HG03354 (cell line): ENCODE measurements around the gene PPP2R1A.

Source experiments
- ATAC-seq: cut with Tn5 transposase; IDR thresholded peaks from one replicate; pipeline ENCODE4 v1.9.1; 2021; ENCODE audit warnings: mild to moderate bottlenecking; ENCODE audit not compliant: unreplicated experiment, poor library complexity, severe bottlenecking

The PPP2R1A gene

DNA sequence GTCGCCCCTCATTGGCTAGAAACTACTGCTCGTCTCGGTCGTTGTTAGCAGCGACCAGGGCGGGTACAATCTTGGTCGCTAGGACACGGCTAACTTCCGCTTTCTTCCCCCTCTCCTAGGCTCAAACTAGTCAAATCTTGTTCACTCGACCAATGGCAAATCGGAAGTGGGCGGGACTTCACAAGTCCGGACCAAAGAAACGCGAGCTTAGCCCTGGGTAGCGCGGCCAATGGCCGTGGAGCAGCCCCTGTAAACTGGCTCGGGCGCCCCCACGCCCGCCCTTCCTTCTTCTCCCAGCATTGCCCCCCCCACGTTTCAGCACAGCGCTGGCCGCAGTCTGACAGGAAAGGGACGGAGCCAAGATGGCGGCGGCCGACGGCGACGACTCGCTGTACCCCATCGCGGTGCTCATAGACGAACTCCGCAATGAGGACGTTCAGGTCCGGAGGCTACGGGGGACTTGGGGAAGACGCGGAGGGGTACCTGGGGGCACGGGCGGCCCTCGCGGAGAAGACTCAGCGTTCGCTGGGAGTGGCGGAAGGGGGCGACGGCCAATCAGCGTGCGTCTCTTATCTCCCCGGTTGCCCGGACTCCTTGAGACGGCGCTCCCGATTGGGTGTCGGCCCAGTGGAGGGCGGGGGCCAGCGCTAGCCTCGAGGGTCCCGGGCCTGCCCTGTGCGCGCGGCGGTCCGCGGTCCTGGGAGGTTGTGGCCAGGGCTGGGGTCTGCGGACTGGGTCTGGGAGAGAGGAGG is at the start of gene PPP2R1A:
Gene PPP2R1A, plus strand, starts transcription at position 318 of the 752 bp plus-strand sequence. Its CDS starts 45 bp downstream, at position 363.
- peak; percentile 92 for ATAC-seq

- ATAC-seq, result no peak
These were observed 48.6 kb upstream of the PPP2R1A start for GRCh38 chr19:52141203-52141602.

GRCh38 chr19:52142001-52142595 is 47.8 kb upstream of the PPP2R1A start:
- ATAC-seq, result no peak

DNA sequence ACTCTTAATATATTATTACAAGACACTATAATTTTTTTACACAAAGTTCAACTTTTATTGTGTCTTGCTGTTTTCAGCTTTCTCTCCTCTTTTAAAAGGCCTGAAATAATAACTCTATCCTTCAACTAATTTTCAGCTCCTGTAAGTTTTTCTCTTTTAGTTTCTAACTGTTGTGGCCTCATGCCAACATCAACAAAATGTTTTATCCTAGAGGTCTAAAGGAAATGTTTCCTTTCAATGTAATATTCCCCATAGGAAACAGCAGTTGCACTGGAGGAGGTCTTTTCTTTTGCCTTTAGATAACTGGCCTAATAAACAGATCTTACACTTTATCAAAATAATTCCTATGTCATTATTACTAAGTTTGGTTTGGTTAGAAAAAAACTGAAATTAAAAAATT is 41.6 kb upstream of the PPP2R1A start:
- no peak for ATAC-seq

- no peak for ATAC-seq
These were observed 34.1 kb upstream of the PPP2R1A start for GRCh38 chr19:52155596-52156359.

DNA sequence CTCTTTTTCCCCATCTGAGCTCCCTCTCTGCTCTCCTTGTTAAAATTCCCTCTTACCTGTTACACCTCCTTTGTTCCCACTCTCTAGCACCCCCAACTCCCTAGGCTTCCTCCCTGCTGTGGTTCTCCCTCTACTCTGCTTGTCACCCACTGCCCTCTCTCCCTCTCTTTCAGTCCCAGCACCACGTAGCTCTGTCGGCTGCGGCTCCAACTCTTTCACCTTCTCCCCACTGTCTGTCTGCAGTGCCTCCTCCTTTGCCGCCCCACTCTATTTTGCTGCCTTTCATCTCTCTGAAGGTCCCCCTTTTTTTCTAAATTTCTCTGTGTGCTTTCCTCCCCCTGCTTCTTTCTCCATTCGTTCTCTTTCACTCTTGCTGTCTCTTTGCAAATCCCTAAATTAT is 19.5 kb upstream of the PPP2R1A start:
- ATAC-seq, result no peak

- peak; percentile 34 for ATAC-seq
These were observed 19.0 kb upstream of the PPP2R1A start for GRCh38 chr19:52170863-52171320.

GRCh38 chr19:52171321-52172169 is 18.3 kb upstream of the PPP2R1A start, which contains the start of gene ZNF836:
Gene ZNF836 (minus strand): TSS chr19:52171621. CDS start chr19:52168072, 3,549 bp downstream.
- ATAC-seq, result peak; percentile 86

DNA sequence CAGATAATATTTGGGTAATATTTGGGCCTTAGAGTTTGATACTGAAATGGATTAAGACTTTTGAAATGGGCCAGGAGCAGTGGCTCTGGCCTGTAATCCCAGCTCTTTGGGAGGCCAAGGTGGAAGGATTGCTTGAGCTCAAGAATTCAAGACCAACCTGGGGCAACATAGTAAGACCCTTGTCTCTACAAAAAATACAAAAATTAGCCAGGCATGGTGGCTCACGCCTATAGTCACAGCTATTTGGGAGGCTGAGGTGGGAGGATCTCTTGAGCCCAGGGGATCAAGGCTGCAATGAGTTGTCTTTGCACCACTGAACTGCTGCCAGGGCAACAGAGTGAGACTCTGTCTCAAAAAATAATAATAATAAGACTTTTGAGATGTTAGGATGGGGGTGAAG is 17.5 kb upstream of the PPP2R1A start:
- no peak for ATAC-seq

GRCh38 chr19:52176574-52176973 is 13.3 kb upstream of the PPP2R1A start:
- ATAC-seq, result no peak

DNA sequence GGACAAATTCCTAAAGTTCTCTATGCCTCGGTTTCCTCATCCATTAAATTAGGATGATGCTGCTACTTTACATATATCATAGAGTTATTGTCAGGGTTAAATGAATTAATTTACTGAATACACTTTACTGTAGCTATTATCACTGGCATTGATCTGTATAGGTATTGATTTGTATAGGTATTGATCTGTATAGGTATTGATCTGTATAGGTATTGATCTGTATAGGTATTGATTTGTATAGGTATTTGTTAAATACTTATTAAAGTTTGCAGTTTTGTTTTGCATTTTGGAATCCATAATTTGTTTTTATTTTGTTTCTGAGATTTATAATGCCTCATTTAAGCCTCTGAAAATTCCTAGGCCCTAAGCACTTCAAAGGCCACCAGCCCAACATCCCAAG is 2.4 kb upstream of the PPP2R1A start:
- ATAC-seq, result no peak

DNA sequence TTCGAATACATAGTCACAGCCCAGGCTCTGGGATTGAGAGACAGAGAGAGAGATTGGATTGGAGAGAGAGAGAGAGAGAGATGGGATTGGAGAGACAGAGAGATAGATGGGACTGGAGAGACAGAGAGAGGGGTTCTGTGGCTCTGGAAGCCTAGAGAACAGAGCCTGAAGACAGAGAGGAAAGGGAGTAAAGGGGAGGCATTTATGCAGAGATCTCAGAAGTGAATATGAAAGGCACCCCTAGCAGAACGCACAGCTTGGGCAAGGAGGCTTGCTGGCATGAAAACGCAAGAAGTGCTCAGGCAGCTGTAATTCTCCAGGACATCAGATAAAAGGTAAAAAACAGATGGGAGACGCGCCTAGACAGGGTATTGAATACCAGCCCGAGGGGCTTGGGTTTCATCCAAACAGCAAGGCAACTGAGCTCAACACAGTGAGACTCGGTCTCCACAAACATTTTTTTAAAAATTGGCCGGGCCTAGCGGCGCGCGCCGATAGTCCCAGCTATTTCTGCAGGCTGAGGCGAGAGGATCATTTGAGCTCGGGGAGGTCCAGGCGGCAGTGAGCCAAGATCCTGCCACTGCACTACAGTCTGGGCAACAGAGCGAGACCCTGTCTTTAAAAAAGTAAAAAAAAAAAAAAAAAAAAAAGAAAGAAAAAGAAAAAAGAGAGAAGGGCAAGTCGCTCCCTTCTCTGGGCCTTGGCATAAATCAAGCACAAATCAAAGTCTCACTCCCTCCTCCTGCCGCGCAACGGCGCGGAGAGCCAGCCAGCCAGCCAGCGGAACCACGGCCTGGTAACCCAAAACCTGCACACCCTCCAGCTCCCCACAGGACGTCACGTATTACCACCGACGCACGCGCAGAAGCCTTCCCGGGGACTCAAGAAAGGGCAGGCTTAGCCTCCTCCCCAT is 774 bp upstream of the PPP2R1A start:
- ATAC-seq, result peak; percentile 9

DNA sequence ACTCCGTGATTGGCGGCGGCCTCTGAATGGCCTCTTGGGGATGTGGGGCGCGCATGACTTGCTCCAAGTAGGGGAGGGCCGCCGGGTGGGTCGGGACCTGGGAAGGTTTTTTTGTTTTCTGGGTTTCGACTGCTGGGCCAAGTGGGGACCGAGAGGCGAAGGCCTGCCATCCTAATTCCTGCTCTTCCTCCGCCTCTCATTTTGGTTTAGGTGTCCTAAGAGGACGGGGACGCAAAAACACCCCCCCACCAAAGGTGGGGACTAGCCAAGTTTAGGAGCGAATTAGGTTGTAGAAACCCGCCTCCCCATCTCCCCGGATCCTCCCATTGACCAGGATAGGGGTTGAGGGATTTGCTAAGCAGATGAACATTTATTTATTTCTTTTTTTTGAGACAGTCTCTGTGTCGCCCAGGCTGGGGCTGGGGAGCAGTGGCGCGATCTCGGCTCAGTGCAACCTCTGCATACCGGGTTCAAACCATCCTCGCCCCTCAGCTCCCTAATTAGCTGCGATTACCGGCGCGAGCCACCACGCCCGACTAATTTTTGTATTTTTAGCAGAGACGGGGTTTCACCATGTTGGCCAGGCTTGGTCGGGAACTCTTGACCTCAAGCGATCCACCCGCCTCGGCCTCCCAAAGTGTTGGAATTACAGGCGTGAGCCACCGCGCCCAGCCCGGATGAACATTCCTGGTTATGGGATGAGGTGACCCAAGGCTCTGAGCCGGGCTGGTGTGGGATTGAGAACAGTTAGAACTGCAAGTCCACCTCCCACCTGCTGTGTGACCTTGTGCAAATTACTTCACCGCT is 838 bp downstream of the PPP2R1A start:
- ATAC-seq, result no peak

DNA sequence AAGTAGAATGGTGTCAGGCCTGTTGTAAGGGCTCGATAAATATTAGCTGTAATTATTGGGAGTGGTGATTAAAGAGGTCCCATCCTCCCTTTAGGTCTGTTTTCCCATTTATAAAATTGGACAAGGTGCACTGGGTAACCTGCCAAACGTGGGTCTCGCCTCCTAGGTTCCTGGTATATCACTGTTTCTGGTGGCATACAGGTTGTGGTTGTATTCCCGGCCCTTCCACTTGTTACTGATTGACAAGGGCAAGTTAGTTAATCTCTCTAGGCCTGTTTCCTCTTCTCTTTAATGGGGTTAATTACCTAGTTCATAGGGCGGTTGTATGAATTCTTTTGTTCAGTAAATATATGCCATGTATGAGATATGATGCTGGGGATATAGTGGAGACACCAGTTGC is 1.5 kb downstream of the PPP2R1A start:
- no peak for ATAC-seq

GRCh38 chr19:52191951-52192350 is 2.1 kb downstream of the PPP2R1A start:
- ATAC-seq, result no peak

DNA sequence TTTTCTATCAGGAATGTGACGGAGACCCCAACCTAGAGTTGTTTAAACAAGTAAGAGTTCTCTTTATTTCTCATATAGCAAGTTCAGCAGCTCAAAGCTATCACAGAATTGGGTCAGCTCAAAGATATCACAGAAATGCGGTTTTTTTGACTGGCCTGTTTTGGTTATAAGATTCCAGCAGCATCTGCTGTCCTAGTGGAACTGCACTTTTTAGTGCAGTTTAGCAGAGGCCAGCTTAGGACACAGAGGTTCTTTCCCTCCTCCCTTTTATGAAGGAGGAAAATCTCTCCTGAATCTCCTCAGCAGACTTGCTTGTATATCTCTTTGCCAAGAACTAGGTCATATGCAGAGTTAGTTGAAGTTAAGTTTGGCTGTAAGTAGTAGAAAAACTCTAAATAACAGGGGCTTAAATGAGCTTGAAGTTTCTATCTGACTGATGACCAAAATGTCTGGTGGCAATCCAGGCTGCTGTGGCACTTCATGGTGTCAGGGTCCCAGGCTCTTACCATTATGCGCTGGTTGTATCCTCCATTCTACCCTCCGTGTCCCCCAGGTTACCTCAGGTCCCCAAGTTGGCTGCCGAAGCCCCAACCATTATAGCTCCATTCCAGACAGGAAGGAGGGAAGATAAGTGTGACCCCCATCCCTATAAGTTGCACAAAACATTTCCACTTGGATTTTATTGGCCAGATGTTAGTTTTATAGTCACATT is 6.6 kb downstream of the PPP2R1A start:
- no peak for ATAC-seq

DNA sequence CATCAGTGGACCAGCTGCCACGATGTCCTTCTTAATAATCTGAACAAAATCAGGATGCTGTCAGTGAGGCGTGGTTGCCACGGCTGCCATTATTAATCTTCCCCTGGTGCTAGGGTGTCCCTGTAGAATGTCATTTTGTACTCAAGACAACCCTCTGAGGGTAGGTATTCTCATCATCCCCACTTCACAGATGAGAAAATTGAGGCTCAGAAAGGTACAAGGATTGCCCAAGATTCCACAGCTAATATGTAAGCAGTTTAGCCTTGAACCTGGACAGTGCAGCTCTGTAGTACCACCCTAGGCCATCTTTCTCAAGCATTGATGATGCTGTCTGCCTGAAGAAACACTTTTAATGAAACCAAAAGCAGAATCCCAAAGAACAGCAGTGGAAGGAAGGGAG is 8.1 kb downstream of the PPP2R1A start:
- no peak for ATAC-seq
